Fibroblast of skin of left biceps (primary cell): ENCODE data around the gene FSTL1.
A peak's percentile ranks its signal among the peaks of the same experiment; 100 is the strongest.

Source experiments
- DNase-seq, 2 experiments: peaks; one replicate each; pipeline ENCODE4 v3.0.0-alpha.2; 2013; ENCODE audit warnings: low read depth in 2 of 2

Gene FSTL1

GRCh38 chr3:120450600-120451271 is at the start of gene FSTL1:
FSTL1 (minus strand) TSS chr3:120450992; CDS start chr3:120450746, 246 bp downstream.
- peak in 1 of 2 experiments; percentile 45 for DNase-seq

- DNase-seq: peak; percentile 95 to 97
These were observed 48.0 kb upstream of the FSTL1 start for GRCh38 chr3:120498556-120499346.

DNA sequence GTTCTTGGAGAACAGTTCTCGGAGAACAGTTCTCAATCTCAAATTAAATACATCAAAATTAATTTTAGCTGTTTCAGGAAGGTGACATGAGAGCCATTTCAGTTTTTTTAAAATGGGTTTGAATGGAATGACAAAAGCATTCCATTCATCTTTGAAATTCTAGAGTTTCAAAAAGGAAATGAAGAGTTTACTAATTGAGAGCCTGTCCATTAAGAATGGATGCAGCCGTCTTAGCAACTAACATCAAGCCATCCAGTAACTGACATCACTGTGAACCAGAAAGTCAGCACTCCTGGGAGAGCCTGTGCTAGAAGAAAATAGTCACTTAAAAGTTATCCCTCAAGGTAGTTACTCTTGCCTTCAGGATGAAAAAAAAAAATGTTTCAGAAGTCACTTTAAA is 47.0 kb upstream of the FSTL1 start:
- DNase-seq: no peak

GRCh38 chr3:120497336-120497735 is 46.5 kb upstream of the FSTL1 start:
- DNase-seq: peak; percentile 81

DNA sequence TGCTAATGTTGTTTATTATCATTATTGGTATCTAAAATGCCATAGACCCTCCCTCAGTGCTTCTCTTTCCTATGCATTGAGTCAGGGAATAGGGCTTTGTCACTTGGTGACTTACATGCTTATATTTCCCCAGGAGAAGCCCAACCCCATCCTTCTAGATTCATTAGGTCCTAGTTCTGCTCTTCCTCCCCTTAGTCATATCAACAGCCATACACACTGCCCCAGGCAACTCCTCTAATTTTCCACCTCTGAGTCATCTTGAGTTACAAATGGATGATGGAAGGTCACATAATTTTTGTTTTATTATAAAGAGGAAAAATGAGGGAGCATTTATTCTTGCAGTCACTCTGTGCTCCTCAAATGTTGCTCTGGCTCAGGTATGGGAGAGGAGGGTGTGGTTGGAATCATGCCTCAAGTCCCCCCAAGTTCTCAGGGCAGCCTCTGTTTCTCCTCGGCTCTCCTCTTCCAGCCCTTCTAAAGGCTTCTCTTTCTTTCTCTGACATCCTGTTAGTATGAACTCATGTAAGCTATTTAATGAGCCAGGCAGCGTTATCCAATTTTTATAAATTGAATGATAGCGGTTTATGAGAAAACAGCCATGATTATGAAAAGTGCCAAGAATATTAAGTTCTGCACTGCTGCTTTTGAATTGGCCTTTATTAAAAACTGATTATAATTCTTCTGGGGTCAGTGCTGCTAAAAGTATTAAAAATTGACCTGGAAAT is 45.6 kb upstream of the FSTL1 start:
- DNase-seq: no peak

DNA sequence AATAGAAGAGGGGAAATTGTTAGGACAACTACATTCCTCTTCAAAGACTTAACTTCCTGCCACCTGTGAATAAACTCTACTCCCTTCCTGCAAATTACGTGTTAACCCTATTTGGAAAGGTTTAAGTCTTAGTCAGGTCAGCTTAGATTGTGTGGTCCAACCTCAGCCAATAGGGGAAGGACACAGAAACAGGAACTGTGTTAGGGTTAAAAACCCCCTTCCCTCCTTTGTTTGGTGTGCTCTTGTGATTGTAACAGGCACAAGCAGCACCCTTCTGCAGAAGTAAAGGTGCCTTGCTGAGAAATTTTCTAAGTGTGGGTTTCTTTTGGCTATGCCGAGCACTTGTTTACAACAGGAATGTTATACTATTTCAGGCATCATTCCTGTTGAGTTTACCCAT is 45.0 kb upstream of the FSTL1 start:
- DNase-seq: no peak

- no peak for DNase-seq
These were observed 41.3 kb upstream of the FSTL1 start for GRCh38 chr3:120492103-120492502.

DNA sequence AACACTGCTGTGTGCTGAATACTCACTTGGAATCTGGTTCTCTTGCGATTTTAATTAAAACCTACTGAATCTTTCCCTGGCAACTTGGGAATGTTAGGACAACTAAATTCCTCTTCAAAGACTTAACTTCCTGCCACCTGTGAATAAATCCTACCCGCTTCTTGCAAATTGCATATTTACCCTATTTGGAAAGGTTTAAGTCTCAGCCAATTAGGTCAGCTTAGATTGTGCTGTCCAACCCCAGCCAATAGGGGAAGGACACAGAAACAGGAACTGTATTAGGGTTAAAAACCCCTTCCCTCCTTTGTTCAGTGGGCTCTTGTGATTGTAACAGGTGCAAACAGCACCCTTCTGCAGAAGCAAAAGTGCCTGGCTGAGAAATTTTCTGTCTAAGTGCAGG is 38.6 kb upstream of the FSTL1 start:
- no peak for DNase-seq

DNA sequence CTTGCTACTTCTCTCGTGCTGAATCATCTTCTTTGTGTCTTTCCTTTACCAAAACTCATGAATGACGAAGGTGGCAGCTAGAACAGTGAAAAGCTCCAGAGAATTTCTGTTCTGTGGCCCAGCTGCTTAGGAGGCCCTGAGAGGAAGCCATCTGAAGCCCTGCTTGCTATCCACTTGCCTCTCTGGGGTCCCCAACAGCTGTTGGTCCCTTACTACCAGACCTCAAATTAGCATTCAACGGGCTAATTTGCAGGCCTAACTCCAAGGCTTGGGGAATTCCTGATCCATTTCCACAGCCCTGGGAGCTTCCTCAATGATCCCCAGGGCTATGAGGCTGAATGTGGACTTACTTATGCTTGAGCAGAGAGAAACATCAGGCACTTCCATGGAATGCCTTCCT is 37.5 kb upstream of the FSTL1 start:
- no peak for DNase-seq

- DNase-seq: peak; percentile 87 to 92
These were observed 36.4 kb upstream of the FSTL1 start for GRCh38 chr3:120487191-120487650.

DNA sequence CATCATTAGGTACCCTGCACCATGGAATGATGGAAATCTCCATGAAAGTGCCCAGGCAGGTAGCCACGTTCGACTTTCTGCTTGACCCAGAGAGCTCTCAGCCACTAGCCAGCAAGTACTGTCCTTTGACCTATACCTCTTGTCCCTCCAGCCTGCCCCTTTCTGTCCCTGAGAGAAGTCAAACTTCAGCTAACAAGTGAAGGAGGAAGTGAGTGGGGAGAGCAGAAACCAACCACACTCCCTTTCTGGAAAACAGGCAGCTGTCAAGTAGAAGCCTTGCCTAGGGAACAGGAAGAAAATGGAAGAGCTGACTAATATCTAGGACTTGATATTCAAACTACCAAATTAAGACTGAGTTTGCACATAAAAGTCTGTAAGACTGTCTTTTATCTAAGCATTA is 30.3 kb upstream of the FSTL1 start:
- no peak for DNase-seq

- no peak for DNase-seq
These were observed 27.0 kb upstream of the FSTL1 start for GRCh38 chr3:120477781-120478180.

DNA sequence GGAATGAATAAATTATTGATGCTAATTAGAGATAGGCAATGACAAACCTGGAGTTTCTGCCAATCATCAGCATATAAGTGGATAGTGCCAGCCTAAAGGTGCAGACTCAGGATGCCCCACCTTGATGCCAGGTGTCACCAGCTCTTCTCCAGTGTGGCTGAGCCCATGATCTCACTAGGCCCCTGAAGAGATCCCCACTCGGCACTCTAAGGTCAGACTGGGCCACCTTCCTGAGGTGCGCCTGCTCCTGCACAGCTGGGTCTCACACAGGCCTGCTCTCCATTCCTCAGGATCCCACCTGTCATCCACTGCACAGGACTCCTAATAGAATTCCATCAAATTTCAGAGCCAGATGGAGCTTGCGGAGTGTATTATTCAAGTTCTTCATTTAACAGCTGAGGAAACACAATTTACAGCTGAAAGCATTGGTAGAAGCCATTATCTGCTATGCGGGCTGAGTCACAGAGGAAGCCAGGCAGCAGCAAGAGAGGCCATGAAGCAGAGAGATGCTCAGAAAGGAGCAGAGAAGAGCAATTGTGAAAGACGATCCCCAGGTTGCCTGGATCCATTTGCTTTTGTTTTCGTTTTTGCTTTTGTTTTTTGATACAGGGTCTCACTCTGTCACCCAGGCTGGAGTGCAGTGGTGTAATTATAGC is 25.1 kb upstream of the FSTL1 start:
- DNase-seq: no peak

DNA sequence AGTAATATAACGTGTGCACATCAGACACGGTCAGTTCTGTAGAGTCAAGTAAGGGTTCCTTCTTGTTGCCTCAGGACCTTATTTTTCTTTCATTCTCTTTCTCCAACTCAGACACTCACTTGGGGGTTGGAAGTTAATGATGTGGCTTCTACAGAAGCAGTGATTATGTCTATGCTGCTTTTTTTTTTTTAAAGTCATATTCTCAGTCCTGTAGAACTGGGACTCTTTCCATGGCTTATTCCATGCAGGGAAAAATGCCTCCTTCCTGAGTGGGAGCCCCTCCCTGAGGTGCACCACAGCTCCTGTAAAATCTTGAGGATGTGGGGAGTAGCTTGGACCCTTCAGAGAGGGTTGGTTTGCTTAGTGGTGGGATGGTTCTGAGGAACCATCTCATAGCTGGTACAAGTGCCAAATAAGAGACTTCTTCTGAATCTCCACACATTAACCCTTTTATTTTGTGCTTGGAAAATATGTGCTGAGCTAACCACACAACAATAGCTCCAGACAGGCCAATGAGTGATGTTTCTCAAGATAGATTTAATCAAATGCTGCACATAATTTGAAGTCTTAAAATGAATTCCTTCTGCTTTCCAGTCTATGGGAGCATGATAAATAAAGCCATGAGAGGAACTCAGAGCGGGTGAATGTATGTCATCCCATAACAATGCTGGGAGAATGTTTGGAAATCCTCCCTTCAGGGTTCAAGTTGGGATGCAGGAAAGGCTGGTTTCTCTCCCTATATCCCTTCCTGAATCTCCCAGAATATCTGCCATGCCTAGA is 23.3 kb upstream of the FSTL1 start:
- peak; percentile 83 for DNase-seq

DNA sequence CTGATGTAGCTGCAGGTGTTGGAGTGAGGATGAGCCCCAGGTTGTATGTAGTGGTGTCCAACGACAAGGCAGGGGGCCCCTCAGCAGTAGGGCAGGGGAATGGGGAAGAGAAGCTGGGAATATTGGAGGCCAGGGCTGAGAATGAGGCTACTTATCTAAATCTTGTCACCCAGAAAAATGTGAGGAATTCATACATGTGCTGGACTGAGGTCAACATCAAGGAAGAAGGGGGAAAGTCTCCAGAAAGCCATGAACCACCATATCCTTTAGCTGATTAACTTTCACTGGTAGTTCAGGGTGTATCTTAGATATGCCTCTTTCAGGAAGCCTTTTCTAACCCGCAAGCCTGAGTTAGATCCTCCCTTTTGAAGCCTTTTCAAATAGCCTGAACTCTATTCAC is 22.6 kb upstream of the FSTL1 start:
- DNase-seq: no peak

- DNase-seq: peak in 1 of 2 experiments; percentile 64
These were observed 21.5 kb upstream of the FSTL1 start for GRCh38 chr3:120472121-120472844.

- DNase-seq: no peak
These were observed 20.9 kb upstream of the FSTL1 start for GRCh38 chr3:120471643-120472042.

GRCh38 chr3:120470870-120471269 is 20.1 kb upstream of the FSTL1 start:
- no peak for DNase-seq

GRCh38 chr3:120469882-120470301 is 19.1 kb upstream of the FSTL1 start:
- DNase-seq: no peak

DNA sequence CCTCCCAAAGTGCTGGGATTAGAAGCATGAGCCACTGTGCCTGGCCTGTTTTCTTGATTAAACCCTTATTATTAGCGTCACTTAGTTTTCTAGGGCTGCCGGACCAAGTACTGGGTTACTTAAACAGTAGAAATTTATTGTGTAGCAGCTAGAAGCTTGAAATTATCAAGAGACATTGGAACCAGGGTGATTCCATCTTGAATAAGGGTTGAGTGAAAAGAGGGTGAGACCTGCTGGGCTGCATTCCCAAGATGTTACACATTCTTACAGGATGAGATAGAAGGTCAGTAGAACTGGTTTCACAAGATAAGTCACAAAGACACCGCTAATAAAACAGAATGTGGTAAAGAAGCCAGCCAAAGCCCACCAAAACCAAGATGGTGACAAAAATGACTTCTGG is 18.6 kb upstream of the FSTL1 start:
- DNase-seq: no peak
